Raji (cell line): ENCODE results near the gene PACRG.

Experiments used
- POLR2A ChIP-seq: IDR thresholded peaks from 2 replicates; pipeline ENCODE4 v1.6.1; 2011; ENCODE audit warnings: low read depth, low read length, control low read depth; ENCODE audit not compliant: insufficient read depth

The PACRG gene

DNA sequence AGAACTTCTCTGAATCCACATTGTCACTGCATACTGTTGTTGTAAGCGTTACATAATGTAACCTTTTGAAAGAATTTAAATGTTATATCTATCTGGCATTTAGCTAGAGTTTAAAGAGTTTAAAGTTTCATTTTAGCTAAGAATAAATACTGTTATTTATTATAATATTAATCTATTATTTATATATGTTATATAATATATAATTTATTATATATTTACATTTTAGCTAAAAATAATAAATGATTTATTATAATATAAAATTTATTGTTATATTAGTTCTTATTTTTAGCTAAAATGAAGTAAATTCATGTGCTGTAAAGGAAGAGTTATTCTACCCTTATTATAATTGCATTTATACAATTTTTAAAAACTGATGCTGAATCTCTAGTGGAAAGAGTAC, 431.3 kb downstream of the PACRG start:
- TF ChIP-seq POLR2A = no peak

DNA sequence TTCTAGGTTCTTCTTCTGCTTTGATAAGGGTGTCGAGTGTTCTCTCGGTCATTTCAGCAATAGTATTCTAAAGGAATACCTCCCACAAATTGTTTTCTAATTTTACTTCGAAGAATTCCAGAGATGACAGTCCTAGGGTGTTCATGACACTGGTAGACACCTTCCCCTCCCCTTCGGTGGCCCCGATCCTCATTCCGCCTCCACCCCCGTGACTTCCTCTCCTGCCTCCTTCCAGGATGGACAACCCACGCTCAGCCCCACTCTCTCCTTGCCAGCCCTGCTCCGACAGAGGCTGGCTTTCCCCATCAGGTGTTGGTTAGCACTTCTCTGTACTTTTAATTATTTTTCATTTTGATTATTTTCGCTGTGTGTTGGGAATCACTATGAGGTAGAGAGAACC, 431.9 kb downstream of the PACRG start:
- no peak for TF ChIP-seq POLR2A

DNA sequence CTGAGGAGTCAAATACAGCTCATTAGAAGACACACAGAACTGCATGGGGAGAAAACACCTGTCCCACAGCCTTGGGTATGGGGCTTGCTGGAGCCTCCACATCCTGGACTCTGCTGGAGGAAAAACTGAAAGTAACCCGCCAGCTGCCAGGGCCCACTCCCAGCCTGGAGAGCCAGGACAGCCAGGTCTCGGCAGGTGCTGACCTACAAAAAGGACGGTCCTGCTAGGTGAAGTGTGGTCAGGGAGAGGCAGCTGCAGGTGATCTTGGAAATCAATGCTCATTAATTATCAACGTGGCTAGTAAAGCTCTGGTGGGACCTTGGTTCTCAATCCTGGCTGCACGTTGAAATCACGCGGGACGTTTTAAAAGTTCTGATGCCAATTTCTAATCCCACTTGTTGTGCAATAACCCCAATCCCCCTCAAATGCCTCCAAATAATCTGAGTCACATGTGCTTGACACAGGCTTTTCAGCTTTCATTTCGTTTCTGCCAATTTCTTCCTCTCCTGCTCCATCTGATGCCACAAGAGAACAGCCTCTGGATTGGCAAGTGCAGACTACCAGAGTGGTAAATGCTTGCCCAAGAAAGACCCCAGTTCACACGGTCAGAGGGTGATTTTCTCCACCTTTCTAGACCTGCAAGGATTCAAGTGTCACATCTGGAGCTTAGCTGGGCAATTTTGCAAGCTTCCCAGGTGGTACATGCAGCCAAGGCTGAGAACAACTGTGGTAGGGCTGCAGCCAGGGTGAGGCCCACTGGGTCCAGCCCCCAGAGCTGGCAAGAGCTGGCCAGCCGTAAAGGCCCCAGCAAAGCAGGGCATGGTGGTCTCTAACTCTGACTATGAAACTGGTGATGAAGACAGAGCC, 434.5 kb downstream of the PACRG start:
- no peak for TF ChIP-seq POLR2A

DNA sequence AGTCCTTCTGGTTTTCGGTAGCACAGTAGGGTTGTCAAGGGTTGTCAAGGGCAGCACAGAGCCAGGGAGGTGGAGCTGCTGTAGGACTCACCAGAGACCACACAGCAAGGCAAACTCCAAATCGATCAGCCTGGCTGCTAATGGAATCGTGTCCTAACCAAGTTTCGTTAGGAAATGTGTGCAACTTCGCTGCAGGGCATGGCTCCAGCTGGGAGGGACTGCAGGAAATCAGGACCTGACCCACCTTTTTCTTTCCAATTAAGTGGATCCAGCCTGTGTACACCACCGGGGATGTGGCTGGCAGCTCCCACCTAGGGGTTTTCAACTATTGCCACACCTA, 435.1 kb downstream of the PACRG start:
- no peak for TF ChIP-seq POLR2A

DNA sequence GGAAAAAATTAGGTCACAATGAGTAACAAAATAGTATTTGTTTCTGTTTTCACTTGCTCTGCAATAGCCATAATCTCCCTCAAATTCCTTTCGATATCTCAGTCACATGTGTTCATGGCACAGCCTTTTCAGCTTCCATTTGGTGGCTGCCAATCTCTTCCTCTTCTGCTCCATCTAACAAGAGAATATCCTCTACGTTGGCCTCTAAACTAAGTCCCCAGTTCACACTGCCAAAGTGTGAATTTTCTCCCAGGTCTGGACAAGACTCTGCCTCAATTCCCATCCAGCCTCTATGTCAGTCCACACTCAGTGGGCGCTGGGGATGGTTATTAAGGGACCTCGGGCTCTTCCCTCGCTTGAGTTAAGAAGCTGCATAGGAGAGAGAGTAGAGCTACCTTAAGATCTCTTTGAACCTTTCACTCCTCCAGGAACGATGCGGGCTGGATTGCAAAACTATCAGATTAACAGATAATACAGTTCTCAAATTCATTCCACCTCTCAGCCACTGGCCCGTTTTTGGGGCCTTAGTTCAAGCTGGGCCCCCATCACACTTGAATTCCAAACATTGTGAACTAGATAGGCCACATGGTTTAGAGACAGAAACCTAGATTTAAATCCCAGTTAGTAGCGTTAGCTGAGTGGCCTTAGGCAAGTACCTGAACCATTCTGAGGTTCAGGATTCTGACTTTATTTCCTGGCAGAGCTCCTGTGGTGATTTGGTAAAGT, 436.6 kb downstream of the PACRG start:
- no peak for TF ChIP-seq POLR2A

DNA sequence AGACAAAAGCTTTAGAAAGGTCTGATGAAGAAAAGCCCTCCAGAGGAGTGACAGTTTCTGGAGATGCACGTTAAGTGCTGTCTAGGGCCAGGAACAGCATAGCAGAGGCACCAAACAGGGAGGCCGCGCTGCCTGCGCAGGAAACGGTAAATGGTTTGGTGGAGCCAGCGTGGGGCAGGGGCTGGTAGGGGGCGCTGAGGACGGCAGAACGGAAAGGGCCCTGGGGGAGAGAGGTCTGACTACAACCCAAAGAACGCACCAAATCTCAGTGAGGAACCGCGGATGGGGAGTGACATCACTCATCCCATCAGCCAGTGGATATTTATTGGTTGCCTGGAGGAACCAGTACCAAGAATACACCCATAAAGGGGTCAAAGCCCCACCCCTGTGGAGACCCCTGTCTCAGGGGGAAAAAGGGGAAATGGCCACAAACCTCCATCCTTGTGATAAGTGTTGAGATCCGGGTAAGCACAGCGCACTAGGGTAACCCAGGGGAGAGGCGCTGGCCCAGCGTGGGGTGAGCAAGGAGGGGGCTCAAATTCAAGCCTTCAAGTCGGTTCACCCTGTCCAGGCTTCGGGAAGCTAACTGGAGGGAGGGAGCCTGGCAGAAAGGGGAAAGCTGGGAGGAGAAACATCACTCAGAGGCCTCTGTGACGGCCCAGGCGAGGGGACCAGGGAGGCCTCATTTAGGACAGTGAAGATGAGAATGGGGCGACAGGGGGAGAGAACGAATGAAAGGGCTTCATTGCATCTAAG, 437.6 kb downstream of the PACRG start:
- no peak for TF ChIP-seq POLR2A

DNA sequence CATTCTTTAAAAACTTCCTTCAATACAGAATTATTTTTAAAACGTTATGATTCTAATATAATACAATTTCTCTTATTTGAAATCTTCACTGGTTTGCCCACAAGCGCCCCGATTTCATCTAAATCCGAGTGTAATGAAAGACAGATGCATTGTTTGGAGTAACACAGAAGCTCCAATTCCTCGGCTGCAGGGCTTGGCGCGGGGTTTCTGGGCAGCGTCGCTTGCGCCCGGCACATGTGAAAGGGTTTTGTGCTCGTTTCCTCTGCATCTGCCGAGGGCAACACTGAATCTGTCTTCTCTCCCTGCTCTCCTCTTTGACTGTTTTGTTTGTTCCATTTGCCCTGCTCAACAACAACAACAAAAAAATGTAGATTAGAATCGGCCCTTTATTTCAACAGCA, 438.1 kb downstream of the PACRG start:
- no peak for TF ChIP-seq POLR2A

DNA sequence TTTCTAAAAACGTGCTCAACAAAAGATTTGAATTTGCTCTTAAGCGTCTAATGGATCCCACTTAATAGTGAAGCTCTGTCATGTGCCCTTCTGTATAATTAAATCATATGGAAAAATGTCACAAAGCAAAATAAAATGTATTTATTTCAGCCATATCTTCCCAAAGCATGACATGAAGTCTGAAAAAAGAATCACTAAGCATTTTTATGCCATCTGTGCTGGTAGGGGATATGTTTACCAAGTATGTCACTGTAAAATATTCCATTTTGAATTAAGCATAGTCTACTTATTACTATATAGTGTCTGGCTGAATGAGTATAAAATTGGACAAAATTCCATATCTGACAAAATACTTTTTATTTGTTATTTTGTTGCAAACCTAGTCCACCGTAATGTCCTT, 438.7 kb downstream of the PACRG start:
- TF ChIP-seq POLR2A = no peak

DNA sequence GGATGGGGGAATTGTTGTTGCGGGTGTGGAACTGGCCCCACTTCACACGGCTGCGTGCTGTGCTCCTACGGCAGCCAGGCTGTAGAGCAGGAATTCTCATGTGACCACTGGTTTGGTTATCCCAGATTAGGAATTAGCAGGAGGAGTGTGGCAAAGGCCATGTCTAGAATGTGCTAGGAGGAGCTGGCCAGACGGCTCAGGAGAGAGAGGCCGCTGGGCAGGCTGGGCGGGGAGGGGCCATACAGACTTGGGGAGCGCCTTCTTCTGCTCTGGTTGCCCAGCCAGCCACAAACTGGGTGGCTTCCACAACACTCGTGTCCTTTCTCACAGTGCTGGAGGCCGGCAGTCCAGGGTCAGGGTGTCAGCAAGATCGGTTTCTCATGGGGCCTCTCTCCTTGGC, 441.7 kb downstream of the PACRG start:
- TF ChIP-seq POLR2A = no peak

DNA sequence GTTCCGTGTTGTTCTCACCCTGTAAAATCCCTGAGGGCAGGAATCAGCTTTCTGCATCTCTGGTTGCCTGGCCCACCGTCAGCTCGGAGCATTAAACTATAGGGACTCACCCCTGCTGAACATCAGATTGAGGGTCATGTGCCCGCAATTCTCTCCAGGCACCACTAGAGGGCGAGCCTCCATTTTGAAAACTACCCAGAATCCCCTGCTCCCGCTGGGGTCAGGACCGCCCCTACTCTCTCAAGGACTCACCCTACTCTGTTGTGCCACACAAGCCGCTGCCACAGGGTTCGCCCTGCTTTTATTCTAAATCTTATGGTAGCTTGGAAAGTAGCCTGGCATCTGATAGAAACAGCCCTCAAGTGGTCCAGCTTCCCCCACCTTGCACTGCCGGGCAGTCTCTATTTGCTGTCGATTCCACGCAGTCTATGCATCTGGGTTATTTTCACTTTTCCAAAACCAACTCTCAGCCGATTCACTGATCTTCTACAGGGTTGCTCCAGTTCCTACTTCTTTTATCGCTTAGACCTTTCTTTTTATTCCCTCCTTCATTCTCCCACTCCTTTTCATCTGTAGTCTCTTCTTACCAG, 442.6 kb downstream of the PACRG start:
- TF ChIP-seq POLR2A = no peak

DNA sequence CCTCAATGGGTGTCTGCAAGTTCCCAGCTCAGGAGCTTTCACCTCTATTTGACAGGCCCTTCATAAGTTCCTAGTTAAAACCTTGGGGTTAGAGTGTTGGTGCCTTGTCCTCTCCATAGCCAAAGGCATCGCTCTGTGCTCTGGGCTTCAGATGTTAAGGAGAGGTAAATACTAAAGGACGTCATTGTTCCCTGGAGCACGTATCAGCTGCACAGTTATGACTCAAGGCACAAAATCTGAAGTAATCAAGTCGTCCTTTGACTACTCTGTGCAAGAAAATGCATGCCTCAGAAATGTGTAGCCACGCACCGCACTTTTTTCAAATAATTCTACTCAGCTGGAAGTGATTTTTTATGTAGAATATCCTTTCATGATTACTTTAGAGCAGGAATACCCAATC, 446.0 kb downstream of the PACRG start:
- TF ChIP-seq POLR2A = no peak

DNA sequence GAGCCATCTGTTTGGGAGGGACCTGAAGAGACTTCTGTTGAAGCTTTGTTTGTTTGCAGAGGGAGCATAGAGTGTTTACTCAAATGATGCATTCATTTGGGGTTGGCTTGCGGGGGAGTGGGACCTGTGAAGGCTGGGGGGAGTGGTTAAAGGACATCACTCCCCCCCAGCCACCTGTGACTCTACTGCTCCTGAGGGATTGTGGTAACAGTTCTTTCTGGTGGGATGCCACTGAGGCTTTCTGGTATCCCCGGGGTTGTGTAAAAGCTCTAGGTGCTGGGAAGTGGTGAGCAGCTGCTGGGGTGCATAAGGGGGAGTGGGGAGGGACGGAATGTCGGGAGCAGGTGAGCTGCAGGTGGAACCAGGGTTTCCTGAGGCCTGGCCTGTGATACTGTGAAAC, 447.5 kb downstream of the PACRG start:
- TF ChIP-seq POLR2A = no peak

DNA sequence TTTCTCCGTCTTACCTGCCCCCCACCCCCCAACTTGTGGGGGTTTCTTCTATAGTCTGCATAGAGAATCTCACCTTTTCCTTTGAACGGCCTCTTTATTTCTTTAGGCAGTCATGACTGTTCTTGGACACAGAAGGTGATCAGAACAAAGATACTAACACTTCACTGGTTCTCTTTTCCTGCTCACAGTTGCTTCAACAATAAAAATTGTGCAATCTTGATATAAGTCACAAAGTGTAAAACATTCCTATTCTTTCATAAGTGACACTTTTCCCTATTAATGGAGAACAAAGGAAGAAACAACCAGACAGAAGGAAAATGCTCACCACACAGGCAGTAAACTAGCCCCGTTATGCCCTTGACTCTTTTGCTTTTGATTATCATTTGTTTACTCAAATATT, 448.3 kb downstream of the PACRG start:
- TF ChIP-seq POLR2A = no peak

DNA sequence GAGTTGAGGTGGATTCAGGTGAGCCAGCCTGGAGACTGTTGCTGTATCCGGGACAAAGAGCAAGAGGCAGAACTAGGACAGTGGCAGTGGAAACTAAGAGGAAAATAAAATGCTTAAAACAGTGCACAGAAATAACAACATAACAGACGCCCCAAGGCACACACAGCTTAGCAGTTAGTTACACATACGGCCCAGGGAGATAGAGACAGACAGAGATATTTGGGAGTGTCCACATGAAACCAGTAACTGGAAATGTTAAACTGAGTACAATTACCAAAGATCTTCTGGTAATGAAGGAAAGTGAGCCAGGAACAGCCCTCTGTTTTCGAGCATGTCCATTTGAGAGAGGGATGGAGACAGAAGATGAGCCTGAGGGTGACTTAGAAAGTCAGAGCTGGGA, 449.2 kb downstream of the PACRG start:
- TF ChIP-seq POLR2A = no peak

DNA sequence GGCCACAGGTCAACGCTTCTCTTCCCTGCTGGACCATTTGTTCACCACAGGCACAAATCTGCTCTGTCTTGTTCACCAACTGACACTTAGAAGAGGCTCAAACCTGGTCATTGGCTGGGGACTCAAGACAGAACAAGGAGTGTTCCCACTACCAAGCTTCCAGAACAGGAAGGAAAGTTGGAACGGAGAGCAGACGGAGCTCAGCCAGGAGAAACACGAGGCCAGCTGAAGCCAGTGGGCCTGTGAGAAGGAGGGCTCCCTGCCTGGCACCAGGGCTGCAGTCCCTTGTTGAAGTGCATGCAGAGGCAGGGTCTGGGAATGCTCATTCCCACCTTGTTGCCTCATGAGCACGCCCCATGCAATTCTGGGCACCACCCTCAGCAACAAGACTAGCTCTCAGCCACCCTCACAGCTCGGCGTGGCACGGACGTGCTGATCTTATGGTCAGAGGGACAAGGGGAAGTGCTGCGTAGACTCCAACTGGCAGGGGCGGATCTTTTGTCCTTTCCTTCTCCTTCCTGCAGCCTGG, 450.2 kb downstream of the PACRG start:
- TF ChIP-seq POLR2A = no peak
